ENCODE results near the gene TPRG1. TPM values are rescaled to one million over a fixed set of nuclear protein-coding genes. Genes with fewer than 3 reads are reported as not detected.

The TPRG1 gene
- polyA plus RNA-seq, 1 donor (not counting 4 experiments of a cell fraction or from before 2014, with no cell fraction given): 1.5 TPM

GRCh38 chr3:189278221-189278620, 106.5 kb downstream of the TPRG1 start:
- TF ChIP-seq, protein P1, sequence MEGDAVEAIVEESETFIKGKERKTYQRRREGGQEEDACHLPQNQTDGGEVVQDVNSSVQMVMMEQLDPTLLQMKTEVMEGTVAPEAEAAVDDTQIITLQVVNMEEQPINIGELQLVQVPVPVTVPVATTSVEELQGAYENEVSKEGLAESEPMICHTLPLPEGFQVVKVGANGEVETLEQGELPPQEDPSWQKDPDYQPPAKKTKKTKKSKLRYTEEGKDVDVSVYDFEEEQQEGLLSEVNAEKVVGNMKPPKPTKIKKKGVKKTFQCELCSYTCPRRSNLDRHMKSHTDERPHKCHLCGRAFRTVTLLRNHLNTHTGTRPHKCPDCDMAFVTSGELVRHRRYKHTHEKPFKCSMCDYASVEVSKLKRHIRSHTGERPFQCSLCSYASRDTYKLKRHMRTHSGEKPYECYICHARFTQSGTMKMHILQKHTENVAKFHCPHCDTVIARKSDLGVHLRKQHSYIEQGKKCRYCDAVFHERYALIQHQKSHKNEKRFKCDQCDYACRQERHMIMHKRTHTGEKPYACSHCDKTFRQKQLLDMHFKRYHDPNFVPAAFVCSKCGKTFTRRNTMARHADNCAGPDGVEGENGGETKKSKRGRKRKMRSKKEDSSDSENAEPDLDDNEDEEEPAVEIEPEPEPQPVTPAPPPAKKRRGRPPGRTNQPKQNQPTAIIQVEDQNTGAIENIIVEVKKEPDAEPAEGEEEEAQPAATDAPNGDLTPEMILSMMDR (optimal IDR thresholded peaks at IDR 0.05 in 1 of 3, IDR thresholded peaks at IDR 0.05 in 1 of 3, conservative IDR thresholded peaks at IDR 0.05 in 1 of 3; ENCODE audit: extremely low read depth in 1 of 3, insufficient read depth in 2 of 3, low read length in 3 of 3): no peak
- TF ChIP-seq EZH2 (IDR thresholded peaks at IDR 0.05; ENCODE audit: low read length): no peak
- Histone ChIP-seq H3K4me1 (ENCODE audit: control insufficient read depth, extremely low read depth, insufficient read depth, low read length) (peaks cover 45% of the 10 kb centered on the region), H2AFZ (ENCODE audit: control insufficient read depth, low read length) (no peak overlapping the region), H3K36me3 (ENCODE audit: control insufficient read depth in 2 of 2, extremely low read depth in 1 of 2, insufficient read depth in 2 of 2, low read length in 2 of 2) (no peaks in the 10 kb centered on the region), H3K27me3 (ENCODE audit: control insufficient read depth, extremely low read depth, insufficient read depth, low read length) (no peaks in the 10 kb centered on the region), H4K20me1 (ENCODE audit: control insufficient read depth, extremely low read depth, insufficient read depth, low read length) (no peaks in the 10 kb centered on the region), H3K27ac (ENCODE audit: control insufficient read depth, insufficient read depth, low read length) (peak overlapping the region; percentile 95), H3K79me2 (ENCODE audit: control insufficient read depth, insufficient read depth, low read length) (no peaks in the 10 kb centered on the region), H3K4me2 (ENCODE audit: control insufficient read depth, extremely low read depth, insufficient read depth, low read depth, low read length) (no peak overlapping the region), H3K4me3 (ENCODE audit: control insufficient read depth in 2 of 3, extremely low read depth in 1 of 3, insufficient read depth in 2 of 3, low read depth in 1 of 3, low read length in 3 of 3) (no peak overlapping the region), H3K9ac (ENCODE audit: control insufficient read depth, extremely low read depth, insufficient read depth, low read length) (no peak overlapping the region), H3K9me1 (ENCODE audit: control insufficient read depth, extremely low read depth, insufficient read depth, low read length) (no peaks in the 10 kb centered on the region), H3K9me3 (ENCODE audit: control insufficient read depth, low read depth, low read length) (no peaks in the 10 kb centered on the region)
- no peak for DNase-seq (ENCODE audit: low read depth, low spot score)
- dilution Hi-C loops (cut with MboI; ENCODE audit: extremely low pct_ligation_motif_present, low sequenced_read_pairs): no loop called here
- FAIRE-seq: no peak

DNA sequence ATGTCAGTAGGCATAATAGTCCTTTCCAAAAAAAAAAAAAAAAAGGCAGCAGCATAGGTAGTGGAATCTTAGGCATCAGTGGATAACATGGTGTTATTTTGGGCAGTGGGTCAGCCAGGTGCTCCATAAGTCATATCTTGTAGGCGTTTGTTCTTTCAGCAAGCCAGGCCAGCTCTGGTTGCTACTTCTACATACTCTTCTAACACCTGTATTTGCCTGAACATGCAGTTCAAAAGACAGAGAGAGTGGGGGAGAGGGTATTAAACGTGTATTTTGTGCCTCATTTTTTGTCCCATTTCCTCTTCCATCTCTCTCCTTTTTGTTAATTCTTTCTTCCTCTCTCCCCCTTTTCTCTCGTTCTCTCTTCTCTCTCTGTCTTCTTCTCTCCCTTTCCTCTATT, 110.4 kb downstream of the TPRG1 start:
- H3K4me1 ChIP-seq (ENCODE audit: control insufficient read depth, extremely low read depth, insufficient read depth, low read length): peaks cover 34% of the 10 kb centered on the region
- no peaks in the 10 kb centered on the region for H4K20me1 ChIP-seq (ENCODE audit: control insufficient read depth, extremely low read depth, insufficient read depth, low read length)
- H3K9me3 ChIP-seq (ENCODE audit: control insufficient read depth, low read depth, low read length): no peaks in the 10 kb centered on the region
- TF ChIP-seq, protein P1 (optimal IDR thresholded peaks at IDR 0.05 in 1 of 3, IDR thresholded peaks at IDR 0.05 in 1 of 3, conservative IDR thresholded peaks at IDR 0.05 in 1 of 3; ENCODE audit: extremely low read depth in 1 of 3, insufficient read depth in 2 of 3, low read length in 3 of 3): no peak
- no peak for TF ChIP-seq EZH2 (IDR thresholded peaks at IDR 0.05; ENCODE audit: low read length)
- H3K4me3 ChIP-seq (ENCODE audit: control insufficient read depth in 2 of 3, extremely low read depth in 1 of 3, insufficient read depth in 2 of 3, low read depth in 1 of 3, low read length in 3 of 3): peak overlapping the region in 2 of 3 experiments; percentile 56 to 73
- H3K27ac ChIP-seq (ENCODE audit: control insufficient read depth, insufficient read depth, low read length): peak overlapping the region; percentile 84
- H3K9ac ChIP-seq (ENCODE audit: control insufficient read depth, extremely low read depth, insufficient read depth, low read length): peak overlapping the region; percentile 65
- FAIRE-seq (peak; percentile 69), DNase-seq (ENCODE audit: low read depth, low spot score) (no peak)
- H3K79me2 ChIP-seq (ENCODE audit: control insufficient read depth, insufficient read depth, low read length): no peaks in the 10 kb centered on the region
- H3K4me2 ChIP-seq (ENCODE audit: control insufficient read depth, extremely low read depth, insufficient read depth, low read depth, low read length): peak overlapping the region; percentile 98
- H2AFZ ChIP-seq (ENCODE audit: control insufficient read depth, low read length): peak overlapping the region; percentile 55
- H3K9me1 ChIP-seq (ENCODE audit: control insufficient read depth, extremely low read depth, insufficient read depth, low read length): no peaks in the 10 kb centered on the region
- dilution Hi-C loops (cut with MboI; ENCODE audit: extremely low pct_ligation_motif_present, low sequenced_read_pairs): no loop called here
- no peaks in the 10 kb centered on the region for H3K27me3 ChIP-seq (ENCODE audit: control insufficient read depth, extremely low read depth, insufficient read depth, low read length)
- no peaks in the 10 kb centered on the region for H3K36me3 ChIP-seq (ENCODE audit: control insufficient read depth in 2 of 2, extremely low read depth in 1 of 2, insufficient read depth in 2 of 2, low read length in 2 of 2)
